LoVo (cell line): Measurements from ENCODE around the gene NLGN1.
"Not testable (repeated sequence)": the region's sequence is repeated elsewhere in the genome, so short reads cannot be mapped to it uniquely, and the experiment has no call there.

Experiments
- DNase-seq: peaks from one replicate; pipeline ENCODE4 v3.0.0-alpha.2; 2016; ENCODE audit warnings: low spot score

Gene NLGN1

DNA sequence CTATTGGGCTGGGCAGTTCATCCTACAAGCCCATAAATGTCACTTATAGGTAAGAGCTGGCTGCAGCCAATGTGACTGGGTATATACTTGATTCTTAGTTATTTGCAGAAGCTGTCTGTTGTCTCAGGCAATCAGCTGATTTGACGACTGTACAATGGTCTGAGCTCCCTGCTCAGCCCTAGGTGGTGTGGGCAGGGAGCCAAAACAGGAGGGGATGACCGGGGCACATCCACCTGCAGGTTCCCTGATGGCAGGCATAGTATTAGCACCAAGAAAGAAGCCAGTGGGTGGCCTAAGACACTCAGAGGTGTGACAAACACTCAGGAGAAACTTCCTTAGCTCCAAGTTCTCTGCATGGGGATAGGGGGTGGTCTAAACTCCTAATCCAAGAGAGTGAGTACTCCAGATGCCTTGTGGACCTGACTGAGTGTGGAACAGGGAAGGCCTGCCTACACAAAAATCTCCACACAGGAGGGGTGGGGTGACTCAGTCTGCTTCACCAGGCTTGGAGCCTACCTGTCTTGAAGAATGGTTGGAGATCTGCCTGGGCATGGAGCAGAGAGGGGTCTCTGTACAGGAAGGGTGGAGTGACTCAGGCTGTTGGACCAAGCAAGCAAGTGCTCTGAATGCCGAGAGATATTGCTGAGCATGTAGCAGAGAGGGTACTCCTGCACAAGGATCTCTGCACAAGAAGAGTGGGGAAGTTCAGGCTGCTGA is 771.2 kb downstream of the NLGN1 start:
- no peak for DNase-seq

GRCh38 chr3:174169736-174170135 is 772.2 kb downstream of the NLGN1 start:
- DNase-seq: no peak

GRCh38 chr3:174170248-174170647 is 772.7 kb downstream of the NLGN1 start:
- no peak for DNase-seq

GRCh38 chr3:174186377-174186989 is 788.9 kb downstream of the NLGN1 start:
- no peak for DNase-seq

DNA sequence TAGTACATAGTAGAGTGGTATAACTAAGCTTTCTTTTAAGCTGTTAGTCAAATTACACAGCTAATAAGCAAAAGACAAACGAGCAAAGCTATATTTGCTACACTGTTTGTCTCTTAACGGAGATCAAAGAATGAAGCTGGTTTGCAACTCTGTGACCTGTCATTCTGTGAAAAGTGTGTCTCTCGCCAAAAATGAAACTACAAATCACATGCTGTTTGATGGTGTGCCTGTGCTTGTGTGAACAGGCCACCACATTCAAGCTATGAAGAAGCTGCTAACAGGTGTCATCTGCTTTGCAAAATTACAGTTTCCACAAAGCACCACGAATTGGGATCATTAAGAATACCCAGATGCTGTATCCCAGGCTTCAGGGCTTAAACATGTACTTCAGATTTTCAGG is 793.8 kb downstream of the NLGN1 start:
- no peak for DNase-seq

DNA sequence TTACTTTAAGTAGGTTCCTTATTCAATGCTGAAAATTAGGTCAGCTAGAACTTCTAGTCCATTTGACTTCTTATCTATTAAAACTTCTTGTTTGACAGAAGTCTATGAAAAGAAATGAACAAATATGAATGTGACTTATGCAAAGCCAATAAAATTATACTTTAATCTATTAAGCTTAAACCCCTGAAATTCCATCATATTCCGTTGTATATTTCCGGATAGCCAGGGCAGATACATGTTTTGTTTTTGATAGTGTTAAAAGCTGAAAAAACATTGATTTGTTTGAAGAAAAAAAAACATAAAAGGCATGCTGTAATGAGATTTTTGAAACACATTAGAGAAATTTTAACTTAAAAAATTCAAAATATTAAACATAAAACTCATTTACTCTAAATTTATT is 794.4 kb downstream of the NLGN1 start:
- no peak for DNase-seq

DNA sequence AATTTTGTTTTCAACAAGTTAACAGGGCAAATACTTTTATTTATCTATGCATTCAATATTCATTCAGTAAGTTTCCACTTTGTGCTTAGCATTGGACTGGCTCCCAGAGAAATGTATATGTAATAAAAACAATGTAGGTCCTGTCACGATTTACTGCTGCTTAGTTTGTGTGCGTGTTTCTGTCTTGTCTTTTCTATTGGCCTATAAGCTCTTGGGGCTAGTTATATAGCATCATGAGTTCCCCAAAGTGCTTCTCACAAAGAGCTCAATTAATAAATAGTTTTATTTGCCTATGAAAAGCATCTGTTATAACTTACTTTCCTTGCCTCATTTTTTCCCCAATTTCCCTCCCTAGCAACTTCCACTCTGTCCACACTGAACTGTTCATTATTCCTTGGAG is 794.9 kb downstream of the NLGN1 start:
- no peak for DNase-seq

DNA sequence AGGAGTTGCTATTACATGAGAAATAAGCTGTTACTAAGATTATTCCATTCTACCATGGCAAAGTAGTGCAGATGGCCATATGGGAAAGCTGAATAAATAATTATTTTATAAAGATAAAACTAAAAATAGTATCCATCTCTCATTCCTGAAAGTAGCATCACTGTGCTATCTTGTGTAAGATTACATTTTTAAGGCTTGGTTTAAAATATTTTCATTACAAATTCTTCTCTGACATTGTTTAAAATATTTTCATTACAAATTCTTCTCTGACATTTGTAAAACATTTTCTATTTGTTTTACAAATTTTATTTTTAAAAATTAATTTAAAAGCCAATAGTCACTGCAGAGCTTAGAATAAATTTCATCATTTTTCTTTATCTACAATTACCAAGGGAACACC is 796.1 kb downstream of the NLGN1 start:
- DNase-seq: no peak

DNA sequence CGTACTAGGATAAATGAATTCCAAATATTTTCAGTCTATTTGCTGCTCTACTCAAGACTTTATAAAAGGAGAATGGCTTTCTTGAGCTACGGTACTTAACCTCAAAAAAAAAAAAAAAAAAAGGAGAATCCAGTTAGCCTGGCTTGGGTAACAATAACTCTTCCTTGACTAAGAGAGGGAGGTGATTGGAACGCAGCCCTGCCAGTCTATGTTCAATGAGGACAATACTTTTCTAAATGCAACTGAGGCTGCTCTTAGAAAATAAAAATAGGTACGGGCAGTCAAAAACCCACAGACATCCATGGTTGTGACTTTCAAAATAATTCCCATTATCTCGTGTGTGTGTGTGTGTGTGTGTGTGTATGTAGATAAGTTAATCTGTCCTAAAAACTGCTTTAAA is 799.9 kb downstream of the NLGN1 start:
- no peak for DNase-seq

- DNase-seq: no peak
Observed at GRCh38 chr3:174198199-174198598, 800.7 kb downstream of the NLGN1 start.

DNA sequence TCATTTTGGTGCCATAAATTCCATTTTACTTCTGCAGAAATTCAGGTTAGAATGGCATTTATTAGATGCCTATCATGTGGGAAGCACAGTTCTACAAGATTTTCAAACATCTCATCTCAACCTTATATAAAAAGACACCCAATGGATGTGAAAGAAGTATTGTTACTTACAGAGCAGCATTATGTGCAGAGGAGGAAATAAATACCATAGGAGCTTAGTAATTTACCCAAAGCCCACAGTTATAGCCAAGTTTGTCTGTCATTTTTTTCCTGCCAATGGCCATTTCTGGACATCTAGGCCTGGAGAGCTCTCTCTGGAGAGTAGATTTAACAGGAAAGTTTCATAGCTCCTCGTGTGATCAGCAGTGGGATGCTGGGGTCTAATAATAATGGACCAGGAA is 802.2 kb downstream of the NLGN1 start:
- DNase-seq: no peak

GRCh38 chr3:174202116-174202515 is 804.6 kb downstream of the NLGN1 start:
- DNase-seq: no peak

DNA sequence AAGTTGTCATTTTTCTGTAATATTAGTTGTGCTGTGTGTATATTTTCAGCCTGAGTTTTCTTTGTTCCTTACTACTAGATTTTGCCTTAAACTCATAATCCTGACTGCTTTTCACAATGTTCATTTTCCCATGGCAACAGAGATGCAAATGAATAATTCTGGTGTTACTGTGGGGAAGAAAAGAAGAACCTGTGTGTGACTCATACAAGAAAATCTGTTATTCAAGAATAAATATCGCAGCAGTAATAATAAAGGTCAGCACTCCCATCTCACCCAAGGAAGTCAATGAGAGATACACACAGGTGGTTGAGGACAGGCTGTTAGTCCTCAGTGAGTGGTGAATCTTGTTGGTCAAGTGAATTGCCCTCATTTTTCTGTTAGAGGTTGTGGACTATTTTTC is 805.0 kb downstream of the NLGN1 start:
- DNase-seq: no peak

DNA sequence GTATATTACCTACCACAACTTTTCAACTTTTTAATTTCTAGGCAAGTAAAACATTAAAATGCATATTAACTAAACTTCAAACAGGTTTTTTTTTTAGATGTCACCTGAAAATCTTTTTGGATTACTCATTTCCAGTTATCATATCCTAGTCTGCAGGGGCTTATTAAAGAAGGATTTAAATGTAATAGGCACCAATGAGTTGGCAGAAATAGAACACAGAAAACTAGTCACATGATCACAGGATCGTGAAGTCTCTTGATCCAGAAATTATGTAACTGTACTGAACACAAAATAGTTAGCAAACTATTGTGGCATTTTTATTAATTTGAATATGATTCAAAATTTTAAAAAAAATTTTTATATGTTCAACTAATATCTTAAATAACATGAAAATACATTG is 807.2 kb downstream of the NLGN1 start:
- DNase-seq: no peak

- DNase-seq: no peak
Observed at GRCh38 chr3:174206607-174207192, 809.2 kb downstream of the NLGN1 start.

DNA sequence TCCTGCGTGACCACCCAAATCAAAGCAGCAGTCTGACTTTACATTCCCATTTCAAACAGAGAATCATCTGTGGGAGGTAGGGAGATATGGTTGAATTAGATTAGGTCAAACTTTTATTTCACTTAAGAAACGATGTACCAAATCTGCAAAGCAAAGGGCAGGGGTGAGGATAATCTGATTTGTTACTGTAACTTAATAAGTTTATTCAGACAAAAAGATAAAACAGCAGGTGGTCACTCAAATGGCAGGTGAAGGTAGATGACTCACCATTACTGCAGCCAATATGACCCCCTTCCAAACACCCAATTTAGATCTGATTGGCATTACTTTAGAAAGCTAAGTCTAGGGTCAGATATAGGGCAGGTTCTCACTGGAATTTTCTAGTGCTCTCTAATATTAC is 810.6 kb downstream of the NLGN1 start:
- DNase-seq: no peak

- DNase-seq: not testable (repeated sequence)
Observed at GRCh38 chr3:174211896-174212295, 814.4 kb downstream of the NLGN1 start.

DNA sequence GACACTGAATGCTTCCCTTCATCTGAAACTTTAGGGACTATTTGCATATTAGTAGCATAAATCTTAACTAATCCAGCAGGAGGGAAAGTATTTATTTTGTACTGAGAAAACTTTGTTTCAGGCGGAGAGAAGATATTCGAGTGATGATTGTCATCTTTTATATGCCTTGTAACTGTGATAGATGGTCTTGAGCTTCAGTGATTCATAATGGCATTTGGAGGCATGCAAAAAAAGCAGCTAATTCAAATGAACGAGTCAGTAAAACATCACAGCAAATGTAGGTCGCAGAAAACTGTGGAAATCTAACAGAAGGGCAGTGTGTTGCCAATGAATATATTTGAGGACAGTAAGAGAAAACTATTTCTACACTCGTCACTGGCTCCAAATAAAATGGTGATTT is 817.9 kb downstream of the NLGN1 start:
- DNase-seq: no peak

GRCh38 chr3:174216019-174216418 is 818.5 kb downstream of the NLGN1 start:
- DNase-seq: no peak

GRCh38 chr3:174216946-174217718 is 819.6 kb downstream of the NLGN1 start:
- DNase-seq: no peak

GRCh38 chr3:174218016-174218415 is 820.5 kb downstream of the NLGN1 start:
- no peak for DNase-seq

GRCh38 chr3:174219738-174220137 is 822.2 kb downstream of the NLGN1 start:
- no peak for DNase-seq
